Jurkat, Clone E6-1 (cell line): ENCODE data around the gene TTC27.
"Not testable (repeated sequence)": the region's sequence is repeated elsewhere in the genome, so short reads cannot be mapped to it uniquely, and the experiment has no call there.

ENCODE experiments used
- DNase-seq: peaks from one replicate; pipeline ENCODE4 v3.0.0-alpha.2; 2011; ENCODE audit warnings: low read depth, low spot score
- H3K4me3 ChIP-seq: 2 replicates; pipeline ENCODE4 v1.5.1; 2011; ENCODE audit warnings: mild to moderate bottlenecking, low read length, control low read depth, moderate library complexity

The TTC27 gene

GRCh38 chr2:32714521-32714920 lies 86.7 kb downstream of the TTC27 start:
- no peak overlapping the region for H3K4me3 ChIP-seq
- no peak for DNase-seq

GRCh38 chr2:32715391-32715841 lies 87.6 kb downstream of the TTC27 start:
- no peak overlapping the region for H3K4me3 ChIP-seq
- DNase-seq = no peak

GRCh38 chr2:32715981-32716380 lies 88.1 kb downstream of the TTC27 start:
- DNase-seq = no peak
- no peak overlapping the region for H3K4me3 ChIP-seq

DNA sequence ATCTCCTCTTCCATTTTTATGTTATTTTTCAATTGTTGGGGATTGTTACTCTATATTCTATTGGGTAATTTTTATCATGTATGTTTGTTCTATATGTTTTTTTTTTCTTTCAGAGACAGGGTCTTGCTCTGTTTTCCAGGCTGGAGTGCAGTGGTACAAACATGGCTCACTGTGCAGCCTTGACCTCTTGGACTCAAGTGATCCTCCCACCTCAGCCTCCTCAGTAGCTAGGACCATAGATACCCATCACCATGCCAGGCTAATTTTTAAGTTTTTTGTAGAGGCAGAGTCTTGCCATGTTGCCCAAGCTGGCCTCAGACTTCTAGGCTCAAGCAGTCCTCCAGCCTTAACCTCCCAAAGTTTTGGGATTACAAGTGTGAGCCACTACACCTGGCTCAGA lies 88.7 kb downstream of the TTC27 start:
- DNase-seq = no peak
- no peak overlapping the region for H3K4me3 ChIP-seq

- DNase-seq = no peak
Observed at GRCh38 chr2:32718752-32719151, 90.9 kb downstream of the TTC27 start.

DNA sequence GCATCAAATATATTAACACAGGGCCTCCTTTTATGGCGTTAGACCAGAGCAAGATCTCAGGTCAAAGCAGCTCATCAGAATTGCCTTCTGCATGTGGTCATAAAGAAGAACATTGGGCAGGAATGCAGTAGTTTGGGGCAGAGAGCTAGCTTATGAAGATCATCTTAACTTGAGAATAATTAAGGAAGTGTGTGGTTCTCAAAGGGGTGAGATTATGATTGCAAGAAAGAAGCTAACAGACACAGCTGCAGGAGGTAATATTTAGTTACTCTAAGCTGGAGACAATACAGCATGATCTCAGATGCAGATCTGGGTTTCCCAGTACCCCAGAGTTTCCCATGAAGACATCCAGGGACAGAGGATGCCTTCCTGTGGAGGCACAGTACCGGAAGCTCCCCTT lies 91.6 kb downstream of the TTC27 start:
- no peak overlapping the region for H3K4me3 ChIP-seq
- no peak for DNase-seq

More at GRCh38 chr2:32718752-32719151, 90.9 kb downstream of the TTC27 start:
- no peak overlapping the region for H3K4me3 ChIP-seq

DNA sequence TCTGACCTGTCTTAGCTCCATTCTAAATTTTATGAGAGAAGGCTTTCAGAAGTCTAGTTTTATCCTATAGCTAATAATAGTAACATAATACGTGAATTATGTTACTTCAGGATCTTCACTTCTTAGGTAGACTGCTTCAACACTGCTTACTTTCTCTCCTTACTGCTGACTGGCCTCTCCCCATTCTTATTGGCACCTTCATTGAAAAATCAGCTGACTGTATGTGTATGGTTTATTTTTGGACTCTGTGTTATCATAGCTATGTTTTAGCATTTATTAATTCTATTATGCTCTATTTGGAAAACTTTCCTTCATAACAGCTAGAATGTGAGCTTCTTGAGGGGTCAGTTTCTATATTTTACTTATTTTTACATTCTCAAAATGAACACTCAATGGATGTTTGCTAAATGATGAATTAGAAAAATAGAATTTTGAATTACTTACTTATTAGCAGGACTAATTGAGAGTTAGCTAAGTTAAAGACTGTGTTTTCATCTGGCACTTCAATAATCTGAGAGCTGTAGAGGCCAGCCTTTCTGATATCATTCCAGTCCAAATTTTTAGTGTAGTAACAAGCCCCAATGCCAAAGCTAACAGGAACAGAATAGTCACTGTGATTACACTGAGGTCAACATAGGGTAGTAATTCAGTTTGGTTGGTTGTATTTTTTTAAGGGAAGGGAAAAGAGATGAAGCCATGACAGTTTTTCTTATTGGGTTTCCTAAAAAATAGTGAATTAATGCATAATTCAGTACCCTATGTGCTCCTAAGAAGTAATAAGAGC lies 92.3 kb downstream of the TTC27 start:
- H3K4me3 ChIP-seq = no peak overlapping the region
- no peak for DNase-seq

GRCh38 chr2:32720771-32721170 lies 92.9 kb downstream of the TTC27 start:
- H3K4me3 ChIP-seq = no peak overlapping the region
- DNase-seq = no peak

DNA sequence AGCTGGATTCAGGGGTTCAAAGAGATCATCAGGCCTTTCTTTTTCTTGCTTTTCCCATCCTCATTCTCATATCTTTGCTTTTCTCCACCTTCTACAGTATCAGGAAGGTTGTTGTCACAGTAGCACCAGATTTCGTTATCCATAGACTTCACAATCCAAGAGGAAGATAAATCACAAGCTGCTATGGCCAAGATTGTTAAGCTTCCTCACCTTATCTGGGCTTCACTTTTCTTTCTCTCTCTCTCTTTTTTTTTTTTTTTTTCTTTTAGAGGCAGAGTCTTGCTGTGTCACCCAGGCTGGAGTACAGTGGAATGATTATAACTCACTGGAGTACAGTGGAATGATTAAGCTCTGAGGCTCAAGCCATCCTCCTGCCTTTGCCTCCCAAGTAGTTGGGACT lies 93.5 kb downstream of the TTC27 start:
- DNase-seq = no peak
- no peak overlapping the region for H3K4me3 ChIP-seq

DNA sequence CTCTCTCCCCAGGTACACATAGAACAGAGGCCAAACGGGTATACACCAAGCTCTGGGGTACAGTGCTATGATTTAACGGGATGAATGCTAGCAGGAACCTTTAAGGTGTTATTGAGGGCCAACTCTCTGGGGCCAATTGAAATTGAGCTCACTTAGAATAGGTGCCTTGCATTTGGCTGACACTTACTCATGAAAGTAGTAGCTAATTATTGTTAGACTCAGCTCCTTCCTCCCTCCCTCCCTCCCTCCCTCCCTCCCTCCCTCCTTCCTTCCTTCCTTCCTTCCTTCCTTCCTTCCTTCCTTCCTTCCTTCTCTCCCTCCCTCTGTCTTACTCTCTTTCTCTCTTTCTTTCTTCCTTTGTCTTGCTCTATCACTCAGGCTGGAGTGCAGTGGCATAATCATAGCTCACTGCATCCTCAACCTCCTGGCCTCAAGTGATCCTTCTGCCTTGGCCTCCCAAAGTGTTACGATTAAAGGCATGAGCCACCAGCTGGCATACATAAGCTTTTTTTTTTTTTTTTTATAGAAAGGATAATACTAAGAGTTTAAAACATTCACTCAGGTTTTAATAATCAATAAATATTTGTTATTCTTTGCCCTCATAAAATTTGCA lies 95.7 kb downstream of the TTC27 start:
- DNase-seq = no peak
- no peak overlapping the region for H3K4me3 ChIP-seq

GRCh38 chr2:32726678-32727077 lies 98.8 kb downstream of the TTC27 start:
- not testable (repeated sequence) for DNase-seq, H3K4me3 ChIP-seq

DNA sequence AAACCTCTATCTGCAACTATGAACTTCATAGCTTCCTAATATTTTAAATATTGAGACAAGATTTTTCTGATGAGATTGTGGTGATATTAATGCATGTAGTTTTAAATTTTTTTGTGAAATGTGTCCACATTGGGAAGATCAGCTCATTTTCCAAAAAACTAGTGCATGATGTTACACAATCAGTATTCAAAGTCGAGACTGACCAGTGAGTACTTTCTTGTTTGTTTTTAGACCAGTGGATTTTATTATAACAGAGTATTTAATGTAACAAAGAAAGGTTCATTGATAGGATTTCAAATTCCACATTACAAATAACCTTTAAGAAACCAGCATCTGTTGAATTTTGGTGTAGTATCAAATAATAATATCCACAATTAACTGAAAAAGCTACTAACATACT lies 99.3 kb downstream of the TTC27 start:
- H3K4me3 ChIP-seq = no peak overlapping the region

GRCh38 chr2:32730958-32731357 lies 103.1 kb downstream of the TTC27 start:
- not testable (repeated sequence) for H3K4me3 ChIP-seq, DNase-seq

More for the DNA sequence above, 99.3 kb downstream of the TTC27 start:
- DNase-seq = no peak

- H3K4me3 ChIP-seq = no peak overlapping the region
- DNase-seq = no peak
Observed at GRCh38 chr2:32732120-32732519, 104.3 kb downstream of the TTC27 start.

GRCh38 chr2:32732912-32733472 lies 105.1 kb downstream of the TTC27 start:
- DNase-seq = no peak
- H3K4me3 ChIP-seq = no peak overlapping the region

DNA sequence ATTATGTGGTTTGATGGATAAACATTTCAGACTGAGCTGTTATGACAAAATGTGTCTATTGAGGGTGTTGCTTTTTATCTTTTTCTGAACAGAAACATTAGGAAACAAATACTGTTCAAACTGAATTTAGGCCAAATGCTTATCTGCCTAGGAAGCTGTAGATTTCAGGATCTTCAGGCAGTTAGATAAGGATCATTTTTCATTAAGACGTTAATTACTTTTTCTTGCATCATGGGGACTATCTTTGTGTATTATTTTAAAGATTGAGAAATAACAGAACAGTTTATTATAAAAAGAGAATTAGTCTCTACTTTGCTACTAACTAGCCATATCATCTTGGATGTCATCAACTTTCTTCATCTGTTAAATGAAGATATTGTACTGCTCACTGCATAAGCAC lies 107.5 kb downstream of the TTC27 start:
- H3K4me3 ChIP-seq = no peak overlapping the region
- no peak for DNase-seq

GRCh38 chr2:32738939-32739338 lies 111.1 kb downstream of the TTC27 start:
- no peak for DNase-seq
- H3K4me3 ChIP-seq = no peak overlapping the region

DNA sequence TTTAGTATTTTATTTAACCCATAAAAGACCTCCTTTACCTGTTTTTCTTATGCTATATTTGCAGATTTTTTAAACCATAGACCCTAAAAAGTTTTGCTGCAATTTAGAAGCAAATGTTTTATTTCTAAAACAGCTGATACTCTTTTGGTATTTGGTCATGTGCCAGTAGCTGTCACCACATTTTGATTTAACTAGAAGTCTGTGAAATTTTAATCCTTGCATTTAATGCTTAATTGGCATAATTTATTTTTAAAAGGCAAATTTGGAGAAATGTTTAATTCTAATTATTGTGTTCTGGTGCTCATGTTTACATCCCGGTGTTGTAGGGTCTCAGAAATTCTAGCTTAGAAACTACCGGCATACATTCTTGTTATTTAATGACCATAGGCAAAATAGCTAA lies 111.8 kb downstream of the TTC27 start:
- no peak for DNase-seq
- H3K4me3 ChIP-seq = no peak overlapping the region

GRCh38 chr2:32741575-32741974 lies 113.7 kb downstream of the TTC27 start:
- no peak overlapping the region for H3K4me3 ChIP-seq
- no peak for DNase-seq

- no peak for DNase-seq
- H3K4me3 ChIP-seq = no peak overlapping the region
Observed at GRCh38 chr2:32742376-32742775, 114.5 kb downstream of the TTC27 start.
